GM12875 (cell line): ENCODE measurements around the gene CDC5L.
A peak's percentile ranks its signal among the peaks of the same experiment; 100 is the strongest.

Experiments
- H3K4me3 ChIP-seq: one replicate; pipeline ENCODE4 v1.5.1; 2011; ENCODE audit warnings: low read depth, low read length, control low read depth
- CTCF ChIP-seq: IDR thresholded peaks from 2 replicates; pipeline ENCODE4 v1.5.1; 2011; ENCODE audit warnings: low read depth, mild to moderate bottlenecking, control low read depth, inconsistent platforms, low read length, moderate library complexity, borderline replicate concordance; ENCODE audit not compliant: insufficient read depth

Gene CDC5L

GRCh38 chr6:44375071-44375470 lies 12.4 kb upstream of the CDC5L start:
- TF ChIP-seq CTCF, result no peak

GRCh38 chr6:44377484-44377883 lies 10.0 kb upstream of the CDC5L start:
- no peak overlapping the region for H3K4me3 ChIP-seq
- TF ChIP-seq CTCF, result no peak

More at GRCh38 chr6:44375071-44375470, 12.4 kb upstream of the CDC5L start:
- no peak overlapping the region for H3K4me3 ChIP-seq

- no peak for TF ChIP-seq CTCF
- no peak overlapping the region for H3K4me3 ChIP-seq
Observed at GRCh38 chr6:44377971-44378370, 9.5 kb upstream of the CDC5L start.

- TF ChIP-seq CTCF, result no peak
- no peak overlapping the region for H3K4me3 ChIP-seq
Observed at GRCh38 chr6:44381739-44382138, 5.8 kb upstream of the CDC5L start.

GRCh38 chr6:44386364-44386928 lies 1.1 kb upstream of the CDC5L start:
- TF ChIP-seq CTCF, result no peak
- H3K4me3 ChIP-seq, result no peak overlapping the region

DNA sequence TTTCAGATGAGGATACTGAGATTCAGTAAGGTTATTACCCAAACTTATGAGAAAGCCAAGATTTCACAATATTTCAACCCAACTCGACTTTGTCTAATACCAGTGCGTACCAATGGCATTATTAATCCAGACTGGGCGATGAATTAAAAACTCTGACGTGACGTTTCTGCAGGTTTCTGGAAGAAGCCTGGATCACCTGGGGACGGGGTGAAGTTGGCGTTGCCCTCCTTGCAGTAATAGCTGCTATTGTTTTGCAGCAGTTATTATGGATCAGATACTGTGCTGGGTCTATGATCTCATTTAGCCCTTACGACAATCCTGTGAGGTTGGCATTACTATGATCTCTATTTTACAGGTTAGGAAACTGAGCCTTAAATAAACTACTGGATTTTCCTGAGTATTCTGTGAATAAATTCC lies 569 bp upstream of the CDC5L start:
- H3K4me3 ChIP-seq, result peak overlapping the region; percentile 69
- no peak for TF ChIP-seq CTCF

DNA sequence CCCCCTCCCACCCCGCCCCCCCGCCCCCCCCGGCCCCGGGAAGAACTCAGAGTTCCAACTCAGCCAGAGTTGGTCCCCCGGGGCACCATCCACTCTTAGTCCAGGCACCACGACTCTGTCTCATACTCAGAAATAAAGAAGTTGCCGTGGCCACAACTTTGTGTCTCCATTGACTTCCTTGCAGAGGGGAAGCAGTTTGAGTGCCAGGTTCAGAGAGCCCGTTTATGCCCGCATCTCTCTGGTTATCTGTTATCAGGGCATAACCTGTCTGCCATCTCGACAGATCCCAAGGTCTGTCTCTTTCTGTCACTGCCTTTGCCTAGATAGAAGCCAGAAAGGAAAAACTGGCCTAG lies 605 bp downstream of the CDC5L start:
- peak overlapping the region; percentile 69 for H3K4me3 ChIP-seq
- TF ChIP-seq CTCF, result no peak
